A673 (cell line): ENCODE data around the gene ZFHX2. TPM values are rescaled to one million over a fixed set of nuclear protein-coding genes. Genes with fewer than 3 reads are reported as not detected.
A peak's percentile ranks its signal among the peaks of the same experiment; 100 is the strongest.

Experiments
- BruUV-seq: library from RNA; stranded (reverse); fragments of 400-500 nt; replicated peaks from 2 replicates; lab custom pipeline; 2021; lab: Mats Ljungman, UMichigan
- CTCF ChIA-PET: fragments of 300-600 bp; sonication (Branson Sonifier 250); formaldehyde crosslinking; loops from one replicate; lab custom pipeline; 2022; ENCODE audit warnings: antibody characterized with exemption; lab: Charles Lee
- POLR2A ChIA-PET: fragments of 300-600 bp; sonication (Branson Sonifier 250); formaldehyde crosslinking; loops from one replicate; lab custom pipeline; 2022; ENCODE audit warnings: antibody characterized with exemption; ENCODE audit not compliant: low non-redundant PET; lab: Charles Lee
- DNase-seq: peaks from one replicate; pipeline ENCODE4 v3.0.0-alpha.2; 2015; ENCODE audit warnings: low spot score
- H3K27ac ChIP-seq: fragments of 200-600 bp; sonication (generic); 2 replicates; pipeline ENCODE4 v1.5.1; 2016; ENCODE audit warnings: mixed run types, low read depth, mild to moderate bottlenecking, mixed read lengths, antibody characterized with exemption, low read length; ENCODE audit not compliant: poor library complexity, severe bottlenecking
- H3K27me3 ChIP-seq: fragments of 200-600 bp; sonication (generic); replicated peaks from 2 replicates; pipeline ENCODE4 v1.6.1; 2017; ENCODE audit warnings: mixed run types, low read depth, mild to moderate bottlenecking, mixed read lengths, antibody characterized with exemption, low read length; ENCODE audit not compliant: insufficient read depth, poor library complexity
- H3K36me3 ChIP-seq: fragments of 200-600 bp; sonication (generic); 2 replicates; pipeline ENCODE4 v1.6.1; 2016; ENCODE audit warnings: mixed run types, mild to moderate bottlenecking, mixed read lengths, antibody characterized with exemption, low read length; ENCODE audit not compliant: insufficient read depth, poor library complexity, severe bottlenecking
- H3K4me1 ChIP-seq: fragments of 200-600 bp; sonication (generic); 2 replicates; pipeline ENCODE4 v1.6.1; 2017; ENCODE audit warnings: mixed run types, mild to moderate bottlenecking, mixed read lengths, antibody characterized with exemption, low read length; ENCODE audit not compliant: insufficient read depth, poor library complexity, severe bottlenecking
- H3K4me3 ChIP-seq: fragments of 200-600 bp; sonication (generic); 2 replicates; pipeline ENCODE4 v1.5.1; 2016; ENCODE audit warnings: low read depth, mixed run types, mild to moderate bottlenecking, mixed read lengths, low read length; ENCODE audit not compliant: poor library complexity, severe bottlenecking
- H3K9me3 ChIP-seq: fragments of 200-600 bp; sonication (generic); 2 replicates; pipeline ENCODE4 v1.6.1; 2016; ENCODE audit warnings: mixed run types, low read depth, mild to moderate bottlenecking, mixed read lengths, antibody characterized with exemption, low read length; ENCODE audit not compliant: poor library complexity, severe bottlenecking
- CTCF ChIP-seq: fragments of 300-800, 200-600 bp; sonication (generic); conservative IDR thresholded peaks from 2 replicates; pipeline ENCODE4 v1.5.1; 2017; ENCODE audit warnings: low read depth, mild to moderate bottlenecking, antibody characterized with exemption, low read length, moderate library complexity, mixed read lengths
- EZH2 ChIP-seq: fragments of 200-600 bp; sonication (generic); IDR thresholded peaks from 2 replicates; pipeline ENCODE4 v1.6.1; 2017; ENCODE audit warnings: borderline replicate concordance, low read depth, mild to moderate bottlenecking, mixed read lengths, antibody characterized with exemption, low read length; ENCODE audit not compliant: poor library complexity, severe bottlenecking
- intact Hi-C: fragments of 100-400 bp; cut with micrococcal nuclease; formaldehyde crosslinking; loops from one replicate; pipeline ENCODE4 v1.10.0; 2022; ENCODE audit not compliant: unreplicated experiment
- total RNA-seq: library from RNA; stranded (reverse); gene quantifications from 2 replicates; pipeline ENCODE4 v1.2.3, GENCODE V29; 2021

The ZFHX2 gene
- total RNA-seq, 1 experiment from 2014 or later: 4.8 TPM

GRCh38 chr14:23494223-23494622, 57.3 kb downstream of the ZFHX2 start:
- no peaks in the 10 kb centered on the region for H3K9me3 ChIP-seq
- ChIA-PET CTCF (interaction anchor here (0.6 kb wide), 1 partner anchor 15 kb away, joined by 3 read pairs; no protein-coding TSS in a partner anchor), POLR2A (no interaction called here)
- H3K27ac ChIP-seq: no peak overlapping the region
- H3K4me3 ChIP-seq: no peak overlapping the region
- H3K36me3 ChIP-seq: no peaks in the 10 kb centered on the region
- H3K4me1 ChIP-seq: no peaks in the 10 kb centered on the region
- no TSS peak for BruUV-seq
- no peak for TF ChIP-seq EZH2
- no peak for TF ChIP-seq CTCF
- intact Hi-C loops: no loop called here
- DNase-seq: peak; percentile 69
- no peaks in the 10 kb centered on the region for H3K27me3 ChIP-seq

- no peak for TF ChIP-seq CTCF
- no peak for TF ChIP-seq EZH2
- H3K27me3 ChIP-seq: no peaks in the 10 kb centered on the region
- POLR2A ChIA-PET: no interaction called here
- H3K4me3 ChIP-seq: no peak overlapping the region
- intact Hi-C loops: no loop called here
- no peak overlapping the region for H3K27ac ChIP-seq
- H3K36me3 ChIP-seq: no peaks in the 10 kb centered on the region
- DNase-seq: no peak
- CTCF ChIA-PET: no interaction called here
- no peaks in the 10 kb centered on the region for H3K4me1 ChIP-seq
- no peaks in the 10 kb centered on the region for H3K9me3 ChIP-seq
- BruUV-seq: no TSS peak
Measured at GRCh38 chr14:23492618-23493272, 58.8 kb downstream of the ZFHX2 start.

- H3K4me1 ChIP-seq: peaks cover 5% of the 10 kb centered on the region
- ChIA-PET CTCF (no interaction called here), POLR2A (no interaction called here)
- intact Hi-C loops: loop anchor here (5.0 kb wide), 1 partner anchor 50 kb away; no protein-coding TSS in a partner anchor
- no peaks in the 10 kb centered on the region for H3K36me3 ChIP-seq
- TF ChIP-seq EZH2 (no peak), CTCF (no peak)
- no peaks in the 10 kb centered on the region for H3K27me3 ChIP-seq
- no TSS peak for BruUV-seq
- H3K9me3 ChIP-seq: no peaks in the 10 kb centered on the region
- H3K4me3 ChIP-seq: no peak overlapping the region
- DNase-seq: no peak
- H3K27ac ChIP-seq: no peak overlapping the region
Measured at GRCh38 chr14:23487216-23487615, 64.3 kb downstream of the ZFHX2 start.
